ENCODE measurements around the gene VTA1. TPM values are rescaled to one million over a fixed set of nuclear protein-coding genes. Genes with fewer than 3 reads are reported as not detected.
"Not testable (repeated sequence)": the region's sequence is repeated elsewhere in the genome, so short reads cannot be mapped to it uniquely, and the experiment has no call there.

VTA1 gene
- total and polyA plus RNA-seq, 2 donors (not counting 1 experiment from before 2014, with no cell fraction given) = 19.8 to 27.9 TPM

DNA sequence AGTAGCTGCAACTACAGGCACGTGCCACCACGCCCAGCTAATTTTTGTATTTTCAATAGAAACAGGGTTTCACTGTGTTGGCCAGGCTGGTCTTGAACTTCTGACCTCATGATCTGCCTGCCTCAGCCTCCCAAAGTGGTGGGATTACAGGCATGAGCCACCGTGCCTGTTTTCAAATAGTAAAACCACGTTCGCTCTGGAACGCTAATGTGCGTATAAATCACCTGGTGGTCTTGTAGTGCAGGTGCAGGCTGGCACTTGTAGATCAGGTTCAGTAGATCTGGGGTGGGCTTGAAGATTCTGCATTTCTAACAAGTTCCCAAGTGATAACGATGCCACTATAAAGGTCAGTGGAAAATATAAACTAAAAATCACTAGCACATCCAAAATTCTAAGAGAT, 41.3 kb downstream of the VTA1 start:
- TF ChIP-seq, protein P1, sequence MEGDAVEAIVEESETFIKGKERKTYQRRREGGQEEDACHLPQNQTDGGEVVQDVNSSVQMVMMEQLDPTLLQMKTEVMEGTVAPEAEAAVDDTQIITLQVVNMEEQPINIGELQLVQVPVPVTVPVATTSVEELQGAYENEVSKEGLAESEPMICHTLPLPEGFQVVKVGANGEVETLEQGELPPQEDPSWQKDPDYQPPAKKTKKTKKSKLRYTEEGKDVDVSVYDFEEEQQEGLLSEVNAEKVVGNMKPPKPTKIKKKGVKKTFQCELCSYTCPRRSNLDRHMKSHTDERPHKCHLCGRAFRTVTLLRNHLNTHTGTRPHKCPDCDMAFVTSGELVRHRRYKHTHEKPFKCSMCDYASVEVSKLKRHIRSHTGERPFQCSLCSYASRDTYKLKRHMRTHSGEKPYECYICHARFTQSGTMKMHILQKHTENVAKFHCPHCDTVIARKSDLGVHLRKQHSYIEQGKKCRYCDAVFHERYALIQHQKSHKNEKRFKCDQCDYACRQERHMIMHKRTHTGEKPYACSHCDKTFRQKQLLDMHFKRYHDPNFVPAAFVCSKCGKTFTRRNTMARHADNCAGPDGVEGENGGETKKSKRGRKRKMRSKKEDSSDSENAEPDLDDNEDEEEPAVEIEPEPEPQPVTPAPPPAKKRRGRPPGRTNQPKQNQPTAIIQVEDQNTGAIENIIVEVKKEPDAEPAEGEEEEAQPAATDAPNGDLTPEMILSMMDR (IDR thresholded peaks at IDR 0.05) = peak; percentile 17
- H3K27me3 ChIP-seq (replicated peaks in 1 of 4; ENCODE audit: control extremely low read depth in 1 of 4, control insufficient read depth in 3 of 4, insufficient read depth in 4 of 4, low read length in 3 of 4); H3K9ac ChIP-seq (ENCODE audit: low read length); H4K20me1 ChIP-seq (ENCODE audit: control insufficient read depth, insufficient read depth, low read length, poor library complexity, severe bottlenecking); H3K4me2 ChIP-seq (replicated peaks; ENCODE audit: low read depth, low read length, poor library complexity, severe bottlenecking); POLR2A ChIA-PET; H3K27ac ChIP-seq (ENCODE audit: low read length in 2 of 2); H3K4me3 ChIP-seq (ENCODE audit: control extremely low read depth in 1 of 5, extremely low read depth in 1 of 5, insufficient read depth in 1 of 5, low read depth in 2 of 5, low read length in 4 of 5); CTCF ChIA-PET; intact Hi-C loops (cut with micrococcal nuclease); H3K4me1 ChIP-seq (ENCODE audit: control insufficient read depth in 2 of 2, insufficient read depth in 2 of 2, low read length in 2 of 2); H3K27me3 Mint-ChIP-seq; H3K4me3 Mint-ChIP-seq; H3K4me1 Mint-ChIP-seq; H3K9me3 Mint-ChIP-seq (ENCODE audit: insufficient read depth); H2AFZ ChIP-seq (ENCODE audit: insufficient read depth, low read depth, low read length, poor library complexity, severe bottlenecking); DNase-seq; H3K27ac Mint-ChIP-seq; ATAC-seq (ENCODE audit: low read depth); H3K79me2 ChIP-seq (ENCODE audit: control insufficient read depth, insufficient read depth, low read length); H3K9me3 ChIP-seq (ENCODE audit: control extremely low read depth in 1 of 3, control insufficient read depth in 2 of 3, insufficient read depth in 1 of 3, low read length in 2 of 3); H3K36me3 ChIP-seq (replicated peaks in 1 of 2; ENCODE audit: control extremely low read depth in 1 of 2, control insufficient read depth in 1 of 2, extremely low read depth in 1 of 2, insufficient read depth in 2 of 2, low read length in 1 of 2): not testable (repeated sequence)
- WGBS (ENCODE audit: insufficient coverage) = 95% methylated on average over 7 of the region's 8 CpGs

DNA sequence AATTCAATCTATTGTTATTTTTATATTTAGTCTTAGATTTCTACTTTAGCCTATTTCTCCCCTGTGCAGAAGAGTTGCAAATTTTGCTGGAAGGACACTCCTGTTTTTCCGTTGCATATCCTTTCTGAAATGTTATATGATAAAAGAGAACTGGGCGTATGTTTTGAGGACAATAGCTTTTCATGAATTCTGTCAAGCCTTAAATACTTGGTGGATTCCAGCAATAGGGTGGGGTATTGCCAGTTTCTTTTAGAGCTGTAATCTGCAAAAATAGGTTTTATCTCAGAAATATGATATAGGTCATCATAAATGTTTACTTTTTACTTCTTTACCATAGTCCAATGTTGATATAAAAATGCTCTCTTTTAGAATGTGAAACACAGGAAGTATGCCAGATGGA, 42.0 kb downstream of the VTA1 start:
- 100% methylated on average over 1 of the region's 2 CpGs for WGBS (ENCODE audit: insufficient coverage)
- TF ChIP-seq, protein P1 (IDR thresholded peaks at IDR 0.05) = no peak
- no peak for TF ChIP-seq EZH2 (IDR thresholded peaks at IDR 0.05; ENCODE audit: borderline replicate concordance, insufficient read depth, low read depth, low read length, poor library complexity, severe bottlenecking)
- H3K9ac ChIP-seq (ENCODE audit: low read length) = no peak overlapping the region
- no peaks in the 10 kb centered on the region for H3K79me2 ChIP-seq (ENCODE audit: control insufficient read depth, insufficient read depth, low read length)
- H3K4me3 Mint-ChIP-seq = no peak overlapping the region
- ATAC-seq (ENCODE audit: low read depth) (no peak), DNase-seq (no peak)
- H3K9me3 Mint-ChIP-seq (ENCODE audit: insufficient read depth) = no peaks in the 10 kb centered on the region
- no peaks in the 10 kb centered on the region for H3K27me3 ChIP-seq (replicated peaks in 1 of 4; ENCODE audit: control extremely low read depth in 1 of 4, control insufficient read depth in 3 of 4, insufficient read depth in 4 of 4, low read length in 3 of 4)
- H3K27ac Mint-ChIP-seq = no peak overlapping the region
- no peaks in the 10 kb centered on the region for H3K9me3 ChIP-seq (ENCODE audit: control extremely low read depth in 1 of 3, control insufficient read depth in 2 of 3, insufficient read depth in 1 of 3, low read length in 2 of 3)
- ChIA-PET CTCF (no interaction called here), POLR2A (no interaction called here)
- peaks cover 2% of the 10 kb centered on the region for H3K4me1 Mint-ChIP-seq
- intact Hi-C loops (cut with micrococcal nuclease) = no loop called here
- peaks cover 6 to 7% of the 10 kb centered on the region in 2 experiments for H3K36me3 ChIP-seq (replicated peaks in 1 of 2; ENCODE audit: control extremely low read depth in 1 of 2, control insufficient read depth in 1 of 2, extremely low read depth in 1 of 2, insufficient read depth in 2 of 2, low read length in 1 of 2)
- no peak overlapping the region for H3K4me3 ChIP-seq (ENCODE audit: control extremely low read depth in 1 of 5, extremely low read depth in 1 of 5, insufficient read depth in 1 of 5, low read depth in 2 of 5, low read length in 4 of 5)
- H2AFZ ChIP-seq (ENCODE audit: insufficient read depth, low read depth, low read length, poor library complexity, severe bottlenecking) = no peak overlapping the region
- no peak overlapping the region for H3K4me2 ChIP-seq (replicated peaks; ENCODE audit: low read depth, low read length, poor library complexity, severe bottlenecking)
- H3K27ac ChIP-seq (ENCODE audit: low read length in 2 of 2) = no peak overlapping the region
- H4K20me1 ChIP-seq (ENCODE audit: control insufficient read depth, insufficient read depth, low read length, poor library complexity, severe bottlenecking) = no peaks in the 10 kb centered on the region
- H3K27me3 Mint-ChIP-seq = no peaks in the 10 kb centered on the region
- H3K4me1 ChIP-seq (ENCODE audit: control insufficient read depth in 2 of 2, insufficient read depth in 2 of 2, low read length in 2 of 2) = no peaks in the 10 kb centered on the region
